Stimulated activated CD8-positive, alpha-beta memory T cell treated with anti-CD3 and anti-CD28 coated beads, Interleukin-15, amount 100 ng/mL, for 1 hour (primary cell): ENCODE data around the gene FASN.

Experiments used
- DNase-seq: peaks from one replicate; pipeline ENCODE4 v3.0.0-alpha.2; 2020; ENCODE audit warnings: low read depth

The FASN gene

GRCh38 chr17:82117139-82118090, 19.4 kb upstream of the FASN start:
- no peak for DNase-seq

- no peak for DNase-seq
Observed at GRCh38 chr17:82116246-82116645, 18.2 kb upstream of the FASN start.

DNA sequence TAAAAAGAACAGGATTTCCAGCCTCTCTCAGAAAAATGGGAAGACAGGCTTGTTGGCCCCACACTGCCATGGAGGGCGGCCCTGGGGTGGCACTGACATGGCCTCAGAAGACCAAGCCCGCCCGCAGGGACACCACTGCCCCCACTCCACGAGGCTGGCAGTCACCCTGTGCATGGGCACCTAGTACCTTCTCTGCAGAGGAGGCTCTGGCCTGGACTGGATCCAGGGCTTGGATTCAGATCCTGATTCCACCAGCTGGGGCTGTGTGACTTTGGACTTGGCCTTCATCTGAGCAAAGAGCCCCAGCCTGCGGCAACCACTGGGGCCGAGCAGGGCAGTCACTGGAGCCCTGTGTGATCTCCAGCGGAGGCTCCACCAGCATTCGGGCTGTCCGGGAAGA, 16.8 kb upstream of the FASN start:
- no peak for DNase-seq

- DNase-seq: no peak
Observed at GRCh38 chr17:82114447-82114846, 16.4 kb upstream of the FASN start.

DNA sequence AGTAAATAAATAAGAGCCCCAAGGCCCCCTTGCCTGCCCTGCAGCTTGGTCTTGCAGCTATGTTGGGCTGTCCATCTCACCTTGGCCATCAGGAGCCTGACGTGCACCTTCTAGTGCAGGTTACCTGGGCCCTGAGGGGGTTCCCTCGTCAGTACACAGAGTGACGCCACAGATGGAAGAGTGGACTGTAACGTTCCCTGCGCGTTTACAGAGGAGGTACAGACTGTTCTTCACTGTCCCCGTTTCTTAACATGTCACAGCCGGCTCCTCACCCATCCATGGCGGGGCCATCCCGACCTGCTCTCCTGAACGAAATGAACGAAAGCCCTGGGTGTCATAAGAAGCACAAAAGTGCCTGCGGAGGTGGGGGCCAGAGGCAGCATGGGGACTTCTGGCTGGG, 15.9 kb upstream of the FASN start:
- DNase-seq: no peak

DNA sequence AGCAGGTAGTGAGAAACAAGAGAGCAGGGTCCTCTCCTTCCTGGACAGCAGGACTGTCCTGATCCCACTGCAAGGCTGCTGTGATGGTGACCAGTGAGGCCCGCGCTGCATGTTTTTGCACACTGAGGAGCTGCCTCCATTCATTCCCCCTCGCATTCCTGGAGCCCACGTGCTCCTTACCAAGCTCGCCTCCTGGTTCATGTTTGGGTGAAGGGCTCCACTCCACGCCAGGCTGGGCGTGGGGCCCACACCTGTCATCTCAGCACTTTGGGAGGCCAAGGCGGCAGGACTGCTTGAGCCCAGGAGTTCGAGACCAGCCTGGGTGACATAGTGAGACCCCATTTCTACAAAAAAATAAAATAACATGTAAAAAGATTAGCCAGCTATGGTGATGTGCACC, 15.4 kb upstream of the FASN start:
- DNase-seq: no peak

- DNase-seq: no peak
Observed at GRCh38 chr17:82112914-82113311, 14.9 kb upstream of the FASN start.

- no peak for DNase-seq
Observed at GRCh38 chr17:82112181-82112913, 14.3 kb upstream of the FASN start.

GRCh38 chr17:82110298-82110697, 12.3 kb upstream of the FASN start:
- no peak for DNase-seq

- no peak for DNase-seq
Observed at GRCh38 chr17:82108961-82109475, 11.0 kb upstream of the FASN start.

DNA sequence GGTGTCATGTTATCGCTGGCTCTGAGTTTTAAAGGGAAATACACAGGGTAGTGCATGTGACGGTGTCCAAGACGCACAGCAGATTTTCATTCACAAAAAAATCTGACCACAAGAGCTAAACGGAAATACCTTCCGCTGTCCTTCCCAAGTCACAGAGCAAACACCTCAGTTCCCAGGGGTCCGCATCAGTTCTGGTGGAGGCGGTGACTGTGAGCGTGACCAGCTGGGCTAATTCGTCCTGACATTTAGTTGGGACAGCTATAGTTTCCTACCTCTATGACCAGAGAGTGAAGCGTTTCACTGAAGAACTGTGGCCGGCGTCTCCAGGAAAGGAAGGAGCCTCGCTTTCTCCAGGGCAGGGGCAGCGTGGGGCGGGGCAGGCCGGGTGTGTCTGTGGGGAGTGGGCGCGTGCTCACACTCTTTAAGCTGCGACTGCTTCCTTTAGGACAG, 10.5 kb upstream of the FASN start:
- DNase-seq: no peak

- DNase-seq: no peak
Observed at GRCh38 chr17:82108038-82108437, 10.0 kb upstream of the FASN start.

DNA sequence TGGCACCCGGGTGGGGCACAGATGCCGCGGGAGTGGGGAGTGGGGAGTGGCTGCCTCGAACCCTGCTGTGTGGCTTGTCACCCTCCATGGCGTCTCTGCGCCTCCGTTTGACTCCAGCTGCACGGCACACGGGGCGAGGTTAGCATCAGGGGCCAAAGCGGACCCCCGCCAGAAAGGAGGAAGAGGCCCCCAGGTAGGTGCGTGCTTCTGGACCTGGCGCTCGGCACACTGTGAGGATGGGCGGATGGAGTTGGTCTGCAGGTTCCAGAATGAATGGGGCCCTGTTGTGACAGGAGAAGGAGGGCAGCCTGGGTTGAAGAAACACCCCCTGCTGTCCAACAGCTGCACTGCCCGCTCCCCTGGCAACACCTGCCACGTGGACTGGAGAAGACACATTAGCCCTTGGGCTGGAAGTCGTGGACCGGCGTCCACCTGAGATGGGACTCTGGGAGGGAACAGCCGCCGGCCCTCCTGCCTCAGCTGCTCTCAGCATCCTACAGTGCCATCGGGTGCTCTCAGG, 9.4 kb upstream of the FASN start:
- no peak for DNase-seq

DNA sequence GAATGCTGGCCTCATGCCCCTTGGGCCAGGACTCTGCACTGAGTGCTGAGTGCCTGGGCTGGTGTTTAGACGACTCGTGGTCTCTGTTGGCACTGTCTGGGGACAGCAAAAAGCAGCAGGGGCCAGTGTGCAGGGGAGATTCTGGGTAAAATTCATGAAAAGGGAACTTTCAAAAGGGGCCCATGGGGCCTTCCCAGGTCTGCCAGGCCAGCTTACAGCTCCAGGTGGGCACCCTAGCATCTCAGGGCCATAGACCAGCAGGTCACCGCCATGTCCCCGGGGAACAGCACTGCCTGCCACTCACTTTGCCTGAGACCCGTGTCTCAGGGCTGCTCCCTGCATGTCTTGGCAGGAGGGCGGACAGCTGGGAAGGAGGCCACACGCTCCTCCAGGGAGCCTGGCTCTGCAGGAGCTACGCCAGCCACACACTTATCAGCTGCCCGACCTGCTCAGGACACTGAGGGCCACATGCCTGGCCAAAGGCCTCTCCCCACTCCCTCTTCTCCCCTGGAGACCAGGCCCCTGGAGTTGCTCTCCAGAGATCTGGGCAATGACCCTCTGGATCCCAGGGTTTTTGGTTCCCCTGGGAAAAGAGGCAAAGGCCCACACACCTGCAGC, 8.8 kb upstream of the FASN start:
- DNase-seq: no peak

GRCh38 chr17:82105882-82106687, 8.0 kb upstream of the FASN start:
- peak; percentile 24 for DNase-seq

- DNase-seq: no peak
Observed at GRCh38 chr17:82105417-82105881, 7.4 kb upstream of the FASN start.

GRCh38 chr17:82104797-82105416, 6.9 kb upstream of the FASN start:
- no peak for DNase-seq

GRCh38 chr17:82103553-82104451, 5.8 kb upstream of the FASN start:
- no peak for DNase-seq

- no peak for DNase-seq
Observed at GRCh38 chr17:82101767-82102679, 4.0 kb upstream of the FASN start.
